H9 (cell line): ENCODE measurements around the gene PACSIN3. TPM values are rescaled to one million over a fixed set of nuclear protein-coding genes. Genes with fewer than 3 reads are reported as not detected.
"Not testable (repeated sequence)": the region's sequence is repeated elsewhere in the genome, so short reads cannot be mapped to it uniquely, and the experiment has no call there.

Experiments used
- DNase-seq: peaks from one replicate; pipeline ENCODE4 v3.0.0-alpha.2; 2017
- H2AFZ ChIP-seq: one replicate; pipeline ENCODE4 v1.6.1; 2013; ENCODE audit warnings: mild to moderate bottlenecking, low read length, control low read depth, moderate library complexity
- H2AK5ac ChIP-seq: 2 replicates; pipeline ENCODE4 v1.6.1; 2013; ENCODE audit warnings: low read length, control low read depth, mixed read lengths; ENCODE audit not compliant: insufficient read length
- H2BK120ac ChIP-seq: one replicate; pipeline ENCODE4 v1.6.1; 2013; ENCODE audit warnings: low read depth, mild to moderate bottlenecking, low read length, control low read depth, inconsistent platforms; ENCODE audit not compliant: poor library complexity, severe bottlenecking
- H2BK12ac ChIP-seq: 2 replicates; pipeline ENCODE4 v1.6.1; 2013; ENCODE audit warnings: low read length, control low read depth, mixed read lengths, low read depth; ENCODE audit not compliant: insufficient read length
- H2BK15ac ChIP-seq: 2 replicates; pipeline ENCODE4 v1.6.1; 2013; ENCODE audit warnings: low read depth, low read length, control low read depth
- H2BK20ac ChIP-seq: one replicate; pipeline ENCODE4 v1.6.1; 2013; ENCODE audit warnings: low read depth, mild to moderate bottlenecking, low read length, control low read depth, inconsistent platforms; ENCODE audit not compliant: poor library complexity, severe bottlenecking
- H2BK5ac ChIP-seq: 2 replicates; pipeline ENCODE4 v1.6.1; 2013; ENCODE audit warnings: low read length, control low read depth, mixed read lengths; ENCODE audit not compliant: insufficient read length
- H3K14ac ChIP-seq: 2 replicates; pipeline ENCODE4 v1.6.1; 2013; ENCODE audit warnings: low read length, control low read depth; ENCODE audit not compliant: insufficient read depth
- H3K18ac ChIP-seq: 2 replicates; pipeline ENCODE4 v1.6.1; 2013; ENCODE audit warnings: low read depth, mild to moderate bottlenecking, mixed read lengths, low read length, control low read depth; ENCODE audit not compliant: insufficient read length
- H3K23ac ChIP-seq: 2 replicates; pipeline ENCODE4 v1.6.1; 2013; ENCODE audit warnings: low read length, control low read depth, mixed read lengths, low read depth; ENCODE audit not compliant: insufficient read length
- H3K23me2 ChIP-seq: 2 replicates; pipeline ENCODE4 v1.6.1; 2013; ENCODE audit warnings: low read depth, mild to moderate bottlenecking, mixed read lengths, low read length, control low read depth; ENCODE audit not compliant: insufficient read length, poor library complexity, severe bottlenecking
- H3K27ac ChIP-seq: 2 replicates; pipeline ENCODE4 v1.5.1; 2013; ENCODE audit warnings: low read length, control low read depth, mixed read lengths, low read depth; ENCODE audit not compliant: insufficient read length
- H3K27me3 ChIP-seq: 2 replicates; pipeline ENCODE4 v1.6.1; 2013; ENCODE audit warnings: low read length, control low read depth, inconsistent platforms; ENCODE audit not compliant: insufficient read depth
- H3K4ac ChIP-seq: 2 replicates; pipeline ENCODE4 v1.6.1; 2013; ENCODE audit warnings: low read depth, mild to moderate bottlenecking, control low read depth, inconsistent platforms, low read length, moderate library complexity
- H3K4me1 ChIP-seq: 2 replicates; pipeline ENCODE4 v1.6.1; 2013; ENCODE audit warnings: low read length, control low read depth, inconsistent platforms; ENCODE audit not compliant: insufficient read depth
- H3K4me2 ChIP-seq: 2 replicates; pipeline ENCODE4 v1.6.1; 2013; ENCODE audit warnings: low read length, control low read depth, mixed read lengths; ENCODE audit not compliant: insufficient read length, insufficient read depth
- H3K56ac ChIP-seq: 2 replicates; pipeline ENCODE4 v1.6.1; 2013; ENCODE audit warnings: low read depth, mild to moderate bottlenecking, mixed read lengths, low read length, control low read depth; ENCODE audit not compliant: insufficient read length
- H3K79me1 ChIP-seq: 2 replicates; pipeline ENCODE4 v1.6.1; 2013; ENCODE audit warnings: low read depth, mild to moderate bottlenecking, moderate library complexity, low read length, control low read depth, inconsistent platforms; ENCODE audit not compliant: insufficient read depth, poor library complexity, severe bottlenecking
- H3K79me2 ChIP-seq: 2 replicates; pipeline ENCODE4 v1.6.1; 2013; ENCODE audit warnings: low read length, control low read depth, inconsistent platforms; ENCODE audit not compliant: insufficient read depth
- H3K9ac ChIP-seq: 2 replicates; pipeline ENCODE4 v1.6.1; 2013; ENCODE audit warnings: low read length, control low read depth, mixed read lengths; ENCODE audit not compliant: insufficient read length; ENCODE audit errors: extremely low read depth
- H3K9me3 ChIP-seq: one replicate; pipeline ENCODE4 v1.6.1; 2013; ENCODE audit warnings: low read depth, low read length, inconsistent platforms; ENCODE audit not compliant: control insufficient read depth
- H3T11ph ChIP-seq: one replicate; pipeline ENCODE4 v1.6.1; 2013; ENCODE audit warnings: mild to moderate bottlenecking, low read length, control low read depth, inconsistent platforms
- H4K20me1 ChIP-seq: one replicate; pipeline ENCODE4 v1.6.1; 2013; ENCODE audit not compliant: control insufficient read depth, insufficient read length, insufficient read depth
- H4K5ac ChIP-seq: 2 replicates; pipeline ENCODE4 v1.6.1; 2013; ENCODE audit warnings: low read depth, mild to moderate bottlenecking, mixed read lengths, low read length, control low read depth; ENCODE audit not compliant: insufficient read length
- H4K8ac ChIP-seq: replicated peaks from 2 replicates; pipeline ENCODE4 v1.6.1; 2013; ENCODE audit warnings: low read length, control low read depth, mixed read lengths, low read depth; ENCODE audit not compliant: insufficient read length
- H4K91ac ChIP-seq: 2 replicates; pipeline ENCODE4 v1.6.1; 2013; ENCODE audit warnings: low read depth, mild to moderate bottlenecking, moderate library complexity, mixed read lengths, low read length, control low read depth; ENCODE audit not compliant: insufficient read length
- H3K27ac Mint-ChIP-seq, 3 experiments: 2 replicates in 2 of 3; 3 replicates in 1 of 3; pipeline ENCODE4 v1.8.0; 2020 to 2021; ENCODE audit warnings: mixed read lengths in 3 of 3, mild to moderate bottlenecking in 1 of 3, moderate library complexity in 1 of 3
- H3K27me3 Mint-ChIP-seq: 2 replicates; pipeline ENCODE4 v1.8.0; 2021; ENCODE audit warnings: low read depth, mild to moderate bottlenecking, moderate library complexity, mixed read lengths
- H3K36me3 Mint-ChIP-seq, 3 experiments: 2 replicates in 2 of 3; 3 replicates in 1 of 3; pipeline ENCODE4 v1.8.0; 2020 to 2021; ENCODE audit warnings: low read depth in 3 of 3, mixed read lengths in 3 of 3; ENCODE audit not compliant: insufficient read depth in 1 of 3
- H3K4me1 Mint-ChIP-seq, 2 experiments: 2 replicates each; pipeline ENCODE4 v1.8.0; 2020; ENCODE audit warnings: mixed read lengths in 2 of 2
- H3K4me3 Mint-ChIP-seq, 2 experiments: 2 replicates in 1 of 2; 3 replicates in 1 of 2; pipeline ENCODE4 v1.8.0; 2020 to 2021; ENCODE audit warnings: mild to moderate bottlenecking in 2 of 2, mixed read lengths in 2 of 2, moderate library complexity in 1 of 2
- H3K9me3 Mint-ChIP-seq, 2 experiments: 2 replicates in 1 of 2; 3 replicates in 1 of 2; pipeline ENCODE4 v1.8.0; 2020; ENCODE audit warnings: mild to moderate bottlenecking in 2 of 2, mixed read lengths in 2 of 2, moderate library complexity in 1 of 2
- WGBS: extraction: QIAGEN DNeasy Blood & Tissue Kit; methylation state at CpG from one replicate; pipeline ENCODE4 v1.1.7; 2013; ENCODE audit warnings: missing lambda C conversion rate, low lambda C conversion rate, mixed read lengths; ENCODE audit not compliant: insufficient read length; ENCODE audit errors: extremely low coverage; 5-methylcytosine and 5-hydroxymethylcytosine counted together
- total RNA-seq: library from RNA; stranded (reverse); gene quantifications from 2 replicates; pipeline ENCODE4 v1.2.1, GENCODE V29; 2021
- TF ChIP-seq, protein P1 (sequence below): fragments of 200-600 bp; sonication (generic); conservative IDR thresholded peaks from 3 replicates; pipeline ENCODE4 v1.8.0; 2021; ENCODE audit warnings: antibody characterized with exemption, mild to moderate bottlenecking

PACSIN3 gene
- total RNA-seq, 1 experiment from 2014 or later: 63.0 TPM

DNA sequence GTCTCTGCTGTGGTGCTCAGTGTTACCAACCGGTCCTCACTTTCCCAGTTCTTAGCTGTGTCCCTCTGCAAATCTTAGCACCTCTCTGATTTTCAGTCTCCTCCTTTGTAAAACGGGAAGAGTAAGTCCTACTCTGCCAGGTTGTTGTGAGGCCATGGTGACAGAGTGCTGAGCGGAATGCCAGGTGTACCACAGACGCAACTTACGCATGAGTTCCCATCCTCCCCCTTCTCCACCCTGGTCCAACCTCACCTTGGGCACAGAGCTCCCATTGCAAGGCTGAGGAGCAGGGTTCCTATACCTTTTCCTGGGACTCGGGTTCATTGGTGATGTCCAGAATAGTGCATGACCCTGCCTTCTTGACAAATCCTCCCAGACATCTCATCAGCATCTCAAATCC is 21.2 kb upstream of the PACSIN3 start:
- peaks cover 8 to 9% of the 10 kb centered on the region in 2 experiments for H3K4me1 Mint-ChIP-seq
- Histone ChIP-seq H2BK12ac (peak overlapping the region; percentile 15), H4K91ac (no peak overlapping the region), H2BK5ac (no peak overlapping the region), H4K8ac (no peak overlapping the region), H3K56ac (no peak overlapping the region), H3K4ac (no peak overlapping the region), H3K23me2 (no peaks in the 10 kb centered on the region), H3K9me3 (no peaks in the 10 kb centered on the region), H3K79me2 (no peaks in the 10 kb centered on the region), H3K4me1 (no peaks in the 10 kb centered on the region; the same call in 1 of the 2 replicates), H2BK20ac (no peak overlapping the region), H3K18ac (no peak overlapping the region), H2AFZ (no peak overlapping the region), H2AK5ac (no peak overlapping the region), H2BK120ac (no peak overlapping the region), H3K23ac (no peak overlapping the region), H2BK15ac (no peak overlapping the region), H3K9ac (no peak overlapping the region), H3K4me2 (no peak overlapping the region), H3K14ac (no peak overlapping the region), H4K20me1 (no peaks in the 10 kb centered on the region), H3T11ph (no peak overlapping the region), H4K5ac (no peak overlapping the region), H3K27me3 (no peaks in the 10 kb centered on the region), H3K79me1 (no peaks in the 10 kb centered on the region), H3K27ac (no peak overlapping the region)
- no peak for DNase-seq
- H3K27me3 Mint-ChIP-seq: no peaks in the 10 kb centered on the region; the same call in 1 of the 2 replicates
- TF ChIP-seq, protein P1, sequence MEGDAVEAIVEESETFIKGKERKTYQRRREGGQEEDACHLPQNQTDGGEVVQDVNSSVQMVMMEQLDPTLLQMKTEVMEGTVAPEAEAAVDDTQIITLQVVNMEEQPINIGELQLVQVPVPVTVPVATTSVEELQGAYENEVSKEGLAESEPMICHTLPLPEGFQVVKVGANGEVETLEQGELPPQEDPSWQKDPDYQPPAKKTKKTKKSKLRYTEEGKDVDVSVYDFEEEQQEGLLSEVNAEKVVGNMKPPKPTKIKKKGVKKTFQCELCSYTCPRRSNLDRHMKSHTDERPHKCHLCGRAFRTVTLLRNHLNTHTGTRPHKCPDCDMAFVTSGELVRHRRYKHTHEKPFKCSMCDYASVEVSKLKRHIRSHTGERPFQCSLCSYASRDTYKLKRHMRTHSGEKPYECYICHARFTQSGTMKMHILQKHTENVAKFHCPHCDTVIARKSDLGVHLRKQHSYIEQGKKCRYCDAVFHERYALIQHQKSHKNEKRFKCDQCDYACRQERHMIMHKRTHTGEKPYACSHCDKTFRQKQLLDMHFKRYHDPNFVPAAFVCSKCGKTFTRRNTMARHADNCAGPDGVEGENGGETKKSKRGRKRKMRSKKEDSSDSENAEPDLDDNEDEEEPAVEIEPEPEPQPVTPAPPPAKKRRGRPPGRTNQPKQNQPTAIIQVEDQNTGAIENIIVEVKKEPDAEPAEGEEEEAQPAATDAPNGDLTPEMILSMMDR: no peak
- peak overlapping the region in 1 of 3 experiments; percentile 85; a peak in 2 of 7 replicates for H3K27ac Mint-ChIP-seq
- no CpG with 5 or more reads among the region's 6 CpGs for WGBS
- no peak overlapping the region for H3K4me3 Mint-ChIP-seq
- no peaks in the 10 kb centered on the region for H3K9me3 Mint-ChIP-seq
- no peaks in the 10 kb centered on the region for H3K36me3 Mint-ChIP-seq

DNA sequence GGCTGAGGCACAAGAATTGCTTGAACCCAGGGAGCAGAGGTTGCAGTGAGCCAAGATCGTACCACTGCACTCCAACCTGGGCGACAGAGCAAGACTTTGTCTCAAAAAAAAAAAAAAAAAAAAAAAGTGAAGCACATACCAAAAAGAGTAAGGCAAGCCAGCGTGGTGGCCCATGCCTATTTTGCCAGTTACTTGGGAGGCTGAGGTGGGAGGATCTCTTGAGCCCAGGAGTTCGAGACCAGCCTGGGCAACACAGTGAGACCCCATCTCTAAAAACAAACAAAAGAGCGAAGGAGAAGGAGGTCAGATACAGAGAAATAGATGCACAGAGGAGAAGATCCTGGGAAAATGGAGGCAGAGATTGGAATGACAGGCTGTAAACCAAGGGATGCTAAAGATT is 20.3 kb upstream of the PACSIN3 start:
- H4K5ac ChIP-seq, H3K36me3 Mint-ChIP-seq: not testable (repeated sequence)
- no CpG with 5 or more reads among the region's 5 CpGs for WGBS

More for the DNA sequence above, 20.3 kb upstream of the PACSIN3 start:
- H3K14ac ChIP-seq, H3K27ac Mint-ChIP-seq, H4K91ac ChIP-seq, H3K23ac ChIP-seq, H3K4me2 ChIP-seq, H2BK5ac ChIP-seq, H2AFZ ChIP-seq, H2BK120ac ChIP-seq, H3K4me1 Mint-ChIP-seq, H4K20me1 ChIP-seq, H3K27me3 ChIP-seq, H2BK20ac ChIP-seq, H3K79me2 ChIP-seq, H3K56ac ChIP-seq, H3K27ac ChIP-seq, H2AK5ac ChIP-seq, H3T11ph ChIP-seq, H3K9me3 ChIP-seq, H3K4me1 ChIP-seq, H3K4ac ChIP-seq, H3K9me3 Mint-ChIP-seq, H2BK15ac ChIP-seq, H3K18ac ChIP-seq, H4K8ac ChIP-seq, DNase-seq, H3K23me2 ChIP-seq, H3K4me3 Mint-ChIP-seq, H2BK12ac ChIP-seq, H3K79me1 ChIP-seq, H3K9ac ChIP-seq, H3K27me3 Mint-ChIP-seq: not testable (repeated sequence)
